WTC11 (cell line): ENCODE data around the gene RNF150. TPM values are rescaled to one million over a fixed set of nuclear protein-coding genes. Genes with fewer than 3 reads are reported as not detected.

Experiments used
- ATAC-seq: fragments of 200-7000 bp; cut with Tn5 transposase; 2 replicates; pipeline ENCODE4 v1.10.0; 2021; ENCODE audit warnings: mild to moderate bottlenecking, moderate library complexity
- CTCF ChIA-PET: fragments of 300-600 bp; sonication (Branson Sonifier 250); formaldehyde crosslinking; loops from one replicate; lab custom pipeline; 2021; ENCODE audit warnings: antibody characterized with exemption; lab: Charles Lee
- POLR2A ChIA-PET: fragments of 350-600 bp; sonication (Branson Sonifier 250); formaldehyde crosslinking; loops from one replicate; lab custom pipeline; 2021; ENCODE audit warnings: antibody characterized with exemption; lab: Charles Lee
- DNase-seq: peaks from one replicate; pipeline ENCODE4 v3.0.0; 2021; ENCODE audit warnings: low spot score
- H3K27ac Mint-ChIP-seq: 2 replicates; pipeline ENCODE4 v1.8.0; 2021; ENCODE audit warnings: mixed read lengths
- H3K27me3 Mint-ChIP-seq: 2 replicates; pipeline ENCODE4 v1.8.0; 2021; ENCODE audit warnings: low read depth, mild to moderate bottlenecking, moderate library complexity, mixed read lengths
- H3K36me3 Mint-ChIP-seq: 2 replicates; pipeline ENCODE4 v1.8.0; 2021; ENCODE audit warnings: mixed read lengths
- H3K4me1 Mint-ChIP-seq: 2 replicates; pipeline ENCODE4 v1.8.0; 2022; ENCODE audit warnings: mixed read lengths
- H3K4me3 Mint-ChIP-seq: 2 replicates; pipeline ENCODE4 v1.8.0; 2021; ENCODE audit warnings: mild to moderate bottlenecking, moderate library complexity, mixed read lengths
- H3K9me3 Mint-ChIP-seq: 2 replicates; pipeline ENCODE4 v1.8.0; 2021; ENCODE audit warnings: mixed read lengths
- CBFB ChIP-seq: sonication (generic); formaldehyde crosslinking; IDR thresholded peaks from 2 replicates; pipeline ENCODE4 v1.8.1; 2022; ENCODE audit warnings: mild to moderate bottlenecking, low read depth, missing genetic modification reagents
- CREB1 ChIP-seq: sonication (generic); formaldehyde crosslinking; IDR thresholded peaks from 2 replicates; pipeline ENCODE4 v1.8.0; 2023; ENCODE audit warnings: mild to moderate bottlenecking, missing genetic modification reagents
- HMGXB4 ChIP-seq: sonication (generic); formaldehyde crosslinking; IDR thresholded peaks from 2 replicates; pipeline ENCODE4 v1.8.1; 2023; ENCODE audit warnings: mild to moderate bottlenecking, moderate library complexity, missing genetic modification reagents
- MYBL2 ChIP-seq: sonication (generic); formaldehyde crosslinking; IDR thresholded peaks from 2 replicates; pipeline ENCODE4 v1.8.1; 2023; ENCODE audit warnings: mild to moderate bottlenecking, moderate library complexity, missing genetic modification reagents
- OVOL2 ChIP-seq: fragments of 250-450 bp; sonication (Bioruptor Pico); IDR thresholded peaks from 2 replicates; pipeline ENCODE4 v1.9.0; 2021; ENCODE audit warnings: mild to moderate bottlenecking, borderline replicate concordance
- RELA ChIP-seq: sonication (generic); formaldehyde crosslinking; IDR thresholded peaks from 2 replicates; pipeline ENCODE4 v1.8.1; 2022; ENCODE audit warnings: missing genetic modification reagents, mild to moderate bottlenecking, borderline replicate concordance
- SMAD3 ChIP-seq: sonication (generic); formaldehyde crosslinking; IDR thresholded peaks from 2 replicates; pipeline ENCODE4 v1.8.0; 2022; ENCODE audit warnings: missing genetic modification reagents, mild to moderate bottlenecking, borderline replicate concordance
- SP1 ChIP-seq: sonication (generic); formaldehyde crosslinking; conservative IDR thresholded peaks from 2 replicates; pipeline ENCODE4 v1.8.1; 2022; ENCODE audit warnings: missing genetic modification reagents
- STAT6 ChIP-seq: sonication (generic); formaldehyde crosslinking; conservative IDR thresholded peaks from 2 replicates; pipeline ENCODE4 v1.8.1; 2023; ENCODE audit warnings: mild to moderate bottlenecking, low read depth, missing genetic modification reagents, moderate library complexity
- USF1 ChIP-seq: sonication (generic); formaldehyde crosslinking; IDR thresholded peaks from 2 replicates; pipeline ENCODE4 v1.8.0; 2022; ENCODE audit warnings: mild to moderate bottlenecking, missing genetic modification reagents
- ZNF219 ChIP-seq: sonication (generic); formaldehyde crosslinking; IDR thresholded peaks from 2 replicates; pipeline ENCODE4 v1.8.0; 2023; ENCODE audit warnings: missing genetic modification reagents, mild to moderate bottlenecking, borderline replicate concordance
- ZNF232 ChIP-seq: sonication (generic); formaldehyde crosslinking; IDR thresholded peaks from 2 replicates; pipeline ENCODE4 v1.8.0; 2022; ENCODE audit warnings: mild to moderate bottlenecking, missing genetic modification reagents
- ZNF281 ChIP-seq: sonication (generic); formaldehyde crosslinking; IDR thresholded peaks from 2 replicates; pipeline ENCODE4 v1.8.0; 2023; ENCODE audit warnings: mild to moderate bottlenecking, missing genetic modification reagents
- ZNF512 ChIP-seq: sonication (generic); formaldehyde crosslinking; IDR thresholded peaks from 2 replicates; pipeline ENCODE4 v1.8.1; 2022; ENCODE audit warnings: missing genetic modification reagents, borderline replicate concordance
- ZNF671 ChIP-seq: fragments of 250-450 bp; sonication (Bioruptor Pico); IDR thresholded peaks from 2 replicates; pipeline ENCODE4 v1.8.0; 2021; ENCODE audit warnings: mild to moderate bottlenecking
- total RNA-seq: library from RNA; stranded (reverse); gene quantifications from 3 replicates; pipeline ENCODE4 v1.2.3, GENCODE V29; 2021
- TF ChIP-seq, protein P1 (sequence below): fragments of 250-450 bp; sonication (Bioruptor Pico); conservative IDR thresholded peaks from 2 replicates; pipeline ENCODE4 v1.9.0; 2021; ENCODE audit warnings: mild to moderate bottlenecking
- TF ChIP-seq, protein P2 (sequence below): sonication (generic); formaldehyde crosslinking; IDR thresholded peaks from 2 replicates; pipeline ENCODE4 v1.8.1; 2023; ENCODE audit warnings: mild to moderate bottlenecking, missing genetic modification reagents
- TF ChIP-seq, protein P3 (sequence below): fragments of 250-450 bp; sonication (Bioruptor Pico); IDR thresholded peaks from 2 replicates; pipeline ENCODE4 v1.9.0; 2021; ENCODE audit warnings: mild to moderate bottlenecking

RNF150 gene
- total RNA-seq, 1 experiment from 2014 or later = 5.9 TPM

- ATAC-seq (no peak), DNase-seq (no peak)
- ChIA-PET POLR2A (no interaction called here), CTCF (no interaction called here)
- Mint-ChIP-seq H3K9me3 (peaks cover 14% of the 10 kb centered on the region), H3K27ac (no peak overlapping the region), H3K4me3 (no peak overlapping the region), H3K36me3 (peaks cover 5% of the 10 kb centered on the region; the same call in 1 of the 2 replicates), H3K4me1 (peaks cover 23% of the 10 kb centered on the region), H3K27me3 (no peaks in the 10 kb centered on the region)
- no peak for TF ChIP-seq ZNF219 (CRISPR knock-in tag)
- no peak for TF ChIP-seq HMGXB4 (CRISPR knock-in tag)
- TF ChIP-seq CREB1 (CRISPR knock-in tag) = no peak
- TF ChIP-seq ZNF281 = no peak
- TF ChIP-seq USF1 (CRISPR knock-in tag) = no peak
- TF ChIP-seq, protein P1, sequence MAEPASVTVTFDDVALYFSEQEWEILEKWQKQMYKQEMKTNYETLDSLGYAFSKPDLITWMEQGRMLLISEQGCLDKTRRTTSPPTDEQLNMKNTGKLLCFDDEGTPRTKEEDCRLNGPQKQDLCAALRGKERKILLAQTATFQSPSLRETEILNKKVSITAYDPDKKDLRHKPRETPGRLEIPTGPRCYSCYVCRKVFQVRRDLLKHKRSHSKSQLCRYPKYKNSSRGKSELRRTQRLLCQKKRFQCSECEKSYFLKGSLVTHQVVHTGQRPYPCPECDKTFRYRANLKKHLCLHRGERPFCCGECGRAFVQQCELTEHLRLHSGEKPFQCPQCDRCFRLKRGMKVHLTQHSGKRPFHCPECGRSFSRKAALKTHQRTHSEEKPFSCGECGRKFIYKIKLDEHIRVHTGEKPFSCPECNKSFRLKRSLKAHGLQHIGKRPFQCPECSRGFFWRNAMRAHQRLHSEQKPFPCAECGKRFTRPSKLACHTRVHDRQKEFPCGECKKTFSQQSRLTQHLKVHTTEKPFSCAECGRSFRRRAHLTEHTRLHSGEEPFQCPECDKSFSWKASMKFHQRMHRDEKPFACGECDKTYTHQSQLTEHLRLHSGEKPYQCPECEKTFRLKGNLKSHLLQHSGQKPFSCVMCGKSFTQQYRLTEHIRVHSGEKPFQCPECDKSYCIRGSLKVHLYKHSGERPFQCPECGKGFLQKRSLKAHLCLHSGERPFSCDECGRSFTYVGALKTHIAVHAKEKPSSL (CRISPR knock-in tag) = no peak
- TF ChIP-seq, protein P2, sequence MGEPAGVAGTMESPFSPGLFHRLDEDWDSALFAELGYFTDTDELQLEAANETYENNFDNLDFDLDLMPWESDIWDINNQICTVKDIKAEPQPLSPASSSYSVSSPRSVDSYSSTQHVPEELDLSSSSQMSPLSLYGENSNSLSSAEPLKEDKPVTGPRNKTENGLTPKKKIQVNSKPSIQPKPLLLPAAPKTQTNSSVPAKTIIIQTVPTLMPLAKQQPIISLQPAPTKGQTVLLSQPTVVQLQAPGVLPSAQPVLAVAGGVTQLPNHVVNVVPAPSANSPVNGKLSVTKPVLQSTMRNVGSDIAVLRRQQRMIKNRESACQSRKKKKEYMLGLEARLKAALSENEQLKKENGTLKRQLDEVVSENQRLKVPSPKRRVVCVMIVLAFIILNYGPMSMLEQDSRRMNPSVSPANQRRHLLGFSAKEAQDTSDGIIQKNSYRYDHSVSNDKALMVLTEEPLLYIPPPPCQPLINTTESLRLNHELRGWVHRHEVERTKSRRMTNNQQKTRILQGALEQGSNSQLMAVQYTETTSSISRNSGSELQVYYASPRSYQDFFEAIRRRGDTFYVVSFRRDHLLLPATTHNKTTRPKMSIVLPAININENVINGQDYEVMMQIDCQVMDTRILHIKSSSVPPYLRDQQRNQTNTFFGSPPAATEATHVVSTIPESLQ = no peak
- no peak for TF ChIP-seq STAT6 (CRISPR knock-in tag)
- TF ChIP-seq ZNF512 = no peak
- TF ChIP-seq SMAD3 (CRISPR knock-in tag) = no peak
- no peak for TF ChIP-seq RELA (CRISPR knock-in tag)
- no peak for TF ChIP-seq ZNF671 (CRISPR knock-in tag)
- TF ChIP-seq, protein P3, sequence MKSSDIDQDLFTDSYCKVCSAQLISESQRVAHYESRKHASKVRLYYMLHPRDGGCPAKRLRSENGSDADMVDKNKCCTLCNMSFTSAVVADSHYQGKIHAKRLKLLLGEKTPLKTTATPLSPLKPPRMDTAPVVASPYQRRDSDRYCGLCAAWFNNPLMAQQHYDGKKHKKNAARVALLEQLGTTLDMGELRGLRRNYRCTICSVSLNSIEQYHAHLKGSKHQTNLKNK (CRISPR knock-in tag) = no peak
- no peak for TF ChIP-seq MYBL2 (CRISPR knock-in tag)
- no peak for TF ChIP-seq OVOL2 (CRISPR knock-in tag)
- TF ChIP-seq CBFB (CRISPR knock-in tag) = no peak
- TF ChIP-seq SP1 (CRISPR knock-in tag) = no peak
- no peak for TF ChIP-seq ZNF232
Measured at GRCh38 chr4:141080668-141081067, 52.6 kb downstream of the RNF150 start.
